GM12878 (cell line): ENCODE data around the gene TOP1. TPM values are rescaled to one million over a fixed set of nuclear protein-coding genes. Genes with fewer than 3 reads are reported as not detected.

Source experiments
- ATAC-seq: fragments of 200-7000 bp; cut with Tn5 transposase; 3 replicates; pipeline ENCODE4 v1.9.1; 2020; ENCODE audit warnings: mild to moderate bottlenecking, moderate library complexity
- BruUV-seq: library from RNA; stranded (reverse); fragments of 400-500 nt; replicated peaks from 2 replicates; lab custom pipeline; 2021; lab: Mats Ljungman, UMichigan
- CTCF ChIA-PET: fragments of 300-600 bp; sonication (Branson Sonifier 250); formaldehyde crosslinking; extraction: SDS; loops from one replicate; lab custom pipeline; 2021; ENCODE audit warnings: inconsistent platforms; lab: Yijun Ruan, JAX
- POLR2A ChIA-PET: fragments of 350-600 bp; formaldehyde crosslinking; extraction: SDS; loops from one replicate; lab custom pipeline; 2021; ENCODE audit warnings: inconsistent platforms; lab: Charles Lee
- RAD21 ChIA-PET: fragments of 300-600 bp; sonication (Branson Sonifier 250); formaldehyde crosslinking; loops from one replicate; lab custom pipeline; 2023; ENCODE audit warnings: antibody characterized with exemption; ENCODE audit not compliant: unreplicated experiment; lab: Charles Lee
- SMC1A ChIA-PET: fragments of 300-600 bp; sonication (Branson Sonifier 250); formaldehyde crosslinking; loops from one replicate; lab custom pipeline; 2023; ENCODE audit not compliant: unreplicated experiment, uncharacterized antibody; lab: Charles Lee
- DNase-seq: peaks from one replicate; pipeline ENCODE4 v3.0.0-alpha.2; 2011; ENCODE audit warnings: low read depth, low spot score
- FAIRE-seq: peaks from 3 replicates; lab custom pipeline; 2011; peaks lifted over from hg19 to GRCh38; lab: Jason Lieb, UNC
- H2AFZ ChIP-seq: 2 replicates; pipeline ENCODE4 v1.6.0; 2011; ENCODE audit warnings: low read depth, low read length, control low read depth; ENCODE audit not compliant: control insufficient read depth
- H3K27ac ChIP-seq: 2 replicates; pipeline ENCODE4 v1.5.1; 2011; ENCODE audit warnings: control low read depth; ENCODE audit not compliant: control insufficient read depth, insufficient read depth
- H3K27me3 ChIP-seq, 2 experiments: replicated peaks in 1 of 2; 2 replicates each; pipeline versions ENCODE4 v1.6.0 to v1.6.1; 2011; ENCODE audit warnings: low read length in 1 of 2; ENCODE audit not compliant: control insufficient read depth in 2 of 2, insufficient read depth in 2 of 2
- H3K36me3 ChIP-seq, 2 experiments: 2 replicates each; pipeline ENCODE4 v1.5.1; 2011; ENCODE audit warnings: low read length in 1 of 2; ENCODE audit not compliant: control insufficient read depth in 2 of 2, insufficient read depth in 2 of 2
- H3K4me1 ChIP-seq: 2 replicates; pipeline ENCODE4 v1.6.1; 2011; ENCODE audit warnings: mild to moderate bottlenecking, low read length, moderate library complexity, mixed read lengths; ENCODE audit not compliant: control insufficient read depth, insufficient read depth
- H3K4me2 ChIP-seq: 2 replicates; pipeline ENCODE4 v1.6.0; 2011; ENCODE audit warnings: control low read depth; ENCODE audit not compliant: control insufficient read depth, insufficient read depth
- H3K4me3 ChIP-seq: fragments of 200-600 bp; sonication (generic); 2 replicates; pipeline ENCODE4 v1.5.1; 2016
- H3K79me2 ChIP-seq: 2 replicates; pipeline ENCODE4 v1.6.0; 2011; ENCODE audit warnings: low read length; ENCODE audit not compliant: control insufficient read depth, insufficient read depth
- H3K9ac ChIP-seq: 2 replicates; pipeline ENCODE4 v1.8.0; 2011; ENCODE audit warnings: low read length, control low read depth, mixed read lengths; ENCODE audit not compliant: control insufficient read depth, insufficient read depth
- H3K9me3 ChIP-seq: replicated peaks from 3 replicates; pipeline ENCODE4 v1.5.1; 2011; ENCODE audit warnings: mild to moderate bottlenecking, low read length; ENCODE audit not compliant: control insufficient read depth, insufficient read depth
- H4K20me1 ChIP-seq: 2 replicates; pipeline ENCODE4 v1.6.0; 2011; ENCODE audit not compliant: control insufficient read depth, insufficient read depth
- ATF7 ChIP-seq: fragments of 450-650 bp; IDR thresholded peaks from 2 replicates; pipeline ENCODE4 v1.6.1; 2016; ENCODE audit warnings: low read depth, mild to moderate bottlenecking
- BHLHE40 ChIP-seq, 2 experiments: fragments of 450-650 bp in 1 of 2; IDR thresholded peaks; 2 replicates each; pipeline ENCODE4 v1.6.1; 2011 to 2017; ENCODE audit warnings: low read depth in 2 of 2, borderline replicate concordance in 1 of 2, improper control_type of control experiment in 1 of 2, low read length in 1 of 2, mild to moderate bottlenecking in 1 of 2
- CEBPB ChIP-seq, 2 experiments: fragments of 150-350 bp in 1 of 2; IDR thresholded peaks; 2 replicates each; pipeline ENCODE4 v1.6.1; 2012 to 2014; ENCODE audit warnings: low read depth in 2 of 2, low read length in 2 of 2, borderline replicate concordance in 1 of 2, inconsistent platforms in 1 of 2
- EED ChIP-seq: sonication (generic); IDR thresholded peaks from 2 replicates; pipeline ENCODE4 v1.6.1; 2016; ENCODE audit warnings: antibody characterized with exemption, low read depth
- EGR1 ChIP-seq, 2 experiments: IDR thresholded peaks; 1 replicate in 1 of 2; 2 replicates in 1 of 2; pipeline ENCODE4 v1.6.1; 2011 to 2012; ENCODE audit warnings: low read depth in 2 of 2, low read length in 2 of 2, borderline replicate concordance in 1 of 2, mild to moderate bottlenecking in 1 of 2, moderate library complexity in 1 of 2
- FOXK2 ChIP-seq: fragments of 450-650 bp; IDR thresholded peaks from 2 replicates; pipeline ENCODE4 v1.6.1; 2017; ENCODE audit warnings: mild to moderate bottlenecking, moderate library complexity
- IKZF2 ChIP-seq, 2 experiments: fragments of 450-650 bp; IDR thresholded peaks; 2 replicates each; pipeline ENCODE4 v1.6.1; 2017; ENCODE audit warnings: mild to moderate bottlenecking in 2 of 2, moderate library complexity in 2 of 2
- RAD21 ChIP-seq: IDR thresholded peaks from 2 replicates; pipeline ENCODE4 v1.6.1; 2011; ENCODE audit warnings: mild to moderate bottlenecking, low read depth, low read length, moderate library complexity; ENCODE audit not compliant: insufficient read depth
- SMC3 ChIP-seq: IDR thresholded peaks from 2 replicates; pipeline ENCODE4 v1.6.1; 2011; ENCODE audit warnings: low read length, improper control_type of control experiment, borderline replicate concordance
- YY1 ChIP-seq: IDR thresholded peaks from 2 replicates; pipeline ENCODE4 v1.6.1; 2011; ENCODE audit warnings: low read depth, mild to moderate bottlenecking, low read length
- WGBS: methylation state at CpG from one replicate; pipeline ENCODE4 v1.1.6; 2016; ENCODE audit warnings: low lambda C conversion rate; ENCODE audit not compliant: insufficient replicate concordance, insufficient coverage; ENCODE audit errors: missing lambda C conversion rate; 5-methylcytosine and 5-hydroxymethylcytosine counted together
- in situ Hi-C: fragments of 300-500 bp; cut with MboI; formaldehyde crosslinking; loops from 9 replicates; pipeline ENCODE4 v1.14.3; 2018; ENCODE audit warnings: mixed read lengths
- intact Hi-C: fragments of 100-400 bp; cut with micrococcal nuclease; formaldehyde crosslinking; loops from one replicate; pipeline ENCODE4 v1.14.2; 2022; ENCODE audit not compliant: unreplicated experiment
- polyA plus RNA-seq, 11 experiments: library from polyadenylated mRNA; depleted of rRNA in 4 of 11; unstranded in 6 of 11; stranded (reverse) in 5 of 11; fragments of >200 nt; fragmentation: Nextera tagmentation in 4 of 11; fragmentation: Illumina TruSeq in 1 of 11; extraction: Ambion mirVana in 4 of 11; extraction: Trizol in 1 of 11; gene quantifications; 1 replicate in 1 of 11; 2 replicates in 10 of 11; pipeline versions ENCODE4 v1.2.1 to v1.2.3, GENCODE V29; 2011 to 2016; ENCODE audit warnings: inconsistent platforms in 2 of 11, missing spikeins in 2 of 11, low read depth in 1 of 11
- total RNA-seq, 4 experiments: library from RNA; depleted of rRNA in 3 of 4; stranded (reverse); fragments of >200 nt in 3 of 4; fragmentation: Illumina TruSeq in 1 of 4; extraction: Trizol in 1 of 4; gene quantifications; 2 replicates each; pipeline versions ENCODE4 v1.2.1 to v1.2.3, GENCODE V29; 2013 to 2021
- TF ChIP-seq, protein P1 (sequence below): fragments of 450-650 bp; IDR thresholded peaks from 2 replicates; pipeline ENCODE4 v1.6.1; 2017; ENCODE audit warnings: mild to moderate bottlenecking
- TF ChIP-seq, protein P2 (sequence below), 3 experiments: IDR thresholded peaks in 2 of 3; conservative IDR thresholded peaks in 1 of 3; 2 replicates each; pipeline ENCODE4 v1.5.1; 2011; ENCODE audit warnings: low read depth in 3 of 3, low read length in 3 of 3, mild to moderate bottlenecking in 3 of 3, control low read depth in 2 of 3, moderate library complexity in 2 of 3, inconsistent platforms in 1 of 3, mixed read lengths in 1 of 3; ENCODE audit not compliant: control insufficient read depth in 2 of 3, insufficient read depth in 1 of 3; ENCODE audit errors: extremely low read depth in 1 of 3

Gene TOP1
- total and polyA plus RNA-seq, 10 of the 15 experiments (the other 5 are each of a cell fraction or from before 2014, with no cell fraction given), result 21.5 to 128 (median 47.3) TPM

DNA sequence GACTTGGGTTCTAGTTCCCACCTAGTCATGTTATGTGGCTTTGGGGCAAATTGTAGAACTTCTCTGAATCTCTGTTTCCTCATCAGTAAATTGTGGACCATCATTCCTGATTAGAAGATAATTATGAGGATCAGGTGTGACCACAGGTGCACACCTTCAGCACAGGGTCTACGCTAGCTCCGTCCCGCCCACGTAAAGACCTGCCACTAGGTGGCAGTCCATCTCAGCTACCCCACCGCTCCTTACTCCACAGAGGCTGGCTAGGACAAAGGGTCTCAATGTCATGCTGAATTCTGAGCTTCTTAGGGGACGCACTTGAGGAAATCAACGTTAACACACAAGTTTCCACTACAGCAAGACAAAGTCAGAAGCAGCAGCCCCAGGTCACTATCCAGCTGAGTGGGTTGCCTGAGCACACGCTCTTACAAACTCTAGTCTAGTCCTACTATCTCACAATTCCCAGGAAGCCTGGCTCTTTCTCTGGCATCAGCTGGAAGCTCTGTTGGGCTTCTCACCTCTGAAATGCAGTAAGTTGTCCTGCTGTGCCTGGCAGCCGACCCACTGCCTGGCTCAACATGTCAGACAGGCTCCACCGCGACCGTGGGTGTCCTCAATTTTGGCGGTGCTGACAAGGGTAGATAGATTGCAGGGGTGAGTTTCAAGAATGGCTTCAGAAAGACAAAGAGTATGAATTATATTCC is 106.7 kb downstream of the TOP1 start:
- in situ Hi-C loops (no loop called here), intact Hi-C loops (loop anchor here (1.0 to 5.0 kb wide), 3 partner anchors 97 to 205 kb away; partner anchors contain the start of genes LPIN3 and ZHX3)
- H3K27me3 ChIP-seq, result no peaks in the 10 kb centered on the region
- SMC1A ChIA-PET, result interaction anchor here (1.0 to 4.8 kb wide), 28 partner anchors 9 to 206 kb away, joined by 3 to 70 read pairs (median 5); partner anchors contain the start of gene LPIN3
- no peaks in the 10 kb centered on the region for H4K20me1 ChIP-seq
- H3K9me3 ChIP-seq, result no peaks in the 10 kb centered on the region
- H2AFZ ChIP-seq, result no peak overlapping the region
- DNase-seq, result no peak
- H3K79me2 ChIP-seq, result peaks cover 34% of the 10 kb centered on the region
- H3K4me3 ChIP-seq, result no peak overlapping the region
- no peaks in the 10 kb centered on the region for H3K36me3 ChIP-seq
- no peak overlapping the region for H3K4me2 ChIP-seq
- TF ChIP-seq FOXK2 (no peak), YY1 (peak; percentile 41; the same call in 1 of the 2 replicates), EGR1 (IDR thresholded peaks at IDR 0.05; ENCODE audit: borderline replicate concordance in 1 of 2, low read depth in 2 of 2, low read length in 2 of 2) (peak in 1 of 2 experiments; percentile 92; a peak in 2 of 3 replicates), ATF7 (no peak), CEBPB (IDR thresholded peaks at IDR 0.05; ENCODE audit: borderline replicate concordance in 1 of 2, low read depth in 2 of 2, low read length in 2 of 2) (no peak), SMC3 (peak; percentile 70; the same call in 1 of the 2 replicates), RAD21 (peak; percentile 80), BHLHE40 (IDR thresholded peaks at IDR 0.05; ENCODE audit: borderline replicate concordance in 1 of 2, low read depth in 2 of 2, low read length in 1 of 2) (peak in 1 of 2 experiments; percentile 56; a peak in 2 of 4 replicates), IKZF2 (IDR thresholded peaks at IDR 0.05) (0 out of 4 replicates have a peak, but pooled peaks of 1 of the 2 experiments have one; percentile 15), EED (no peak)
- TF ChIP-seq, protein P1, sequence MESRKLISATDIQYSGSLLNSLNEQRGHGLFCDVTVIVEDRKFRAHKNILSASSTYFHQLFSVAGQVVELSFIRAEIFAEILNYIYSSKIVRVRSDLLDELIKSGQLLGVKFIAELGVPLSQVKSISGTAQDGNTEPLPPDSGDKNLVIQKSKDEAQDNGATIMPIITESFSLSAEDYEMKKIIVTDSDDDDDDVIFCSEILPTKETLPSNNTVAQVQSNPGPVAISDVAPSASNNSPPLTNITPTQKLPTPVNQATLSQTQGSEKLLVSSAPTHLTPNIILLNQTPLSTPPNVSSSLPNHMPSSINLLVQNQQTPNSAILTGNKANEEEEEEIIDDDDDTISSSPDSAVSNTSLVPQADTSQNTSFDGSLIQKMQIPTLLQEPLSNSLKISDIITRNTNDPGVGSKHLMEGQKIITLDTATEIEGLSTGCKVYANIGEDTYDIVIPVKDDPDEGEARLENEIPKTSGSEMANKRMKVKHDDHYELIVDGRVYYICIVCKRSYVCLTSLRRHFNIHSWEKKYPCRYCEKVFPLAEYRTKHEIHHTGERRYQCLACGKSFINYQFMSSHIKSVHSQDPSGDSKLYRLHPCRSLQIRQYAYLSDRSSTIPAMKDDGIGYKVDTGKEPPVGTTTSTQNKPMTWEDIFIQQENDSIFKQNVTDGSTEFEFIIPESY, result peak; percentile 64; the same call in 1 of the 2 replicates
- TF ChIP-seq, protein P2, sequence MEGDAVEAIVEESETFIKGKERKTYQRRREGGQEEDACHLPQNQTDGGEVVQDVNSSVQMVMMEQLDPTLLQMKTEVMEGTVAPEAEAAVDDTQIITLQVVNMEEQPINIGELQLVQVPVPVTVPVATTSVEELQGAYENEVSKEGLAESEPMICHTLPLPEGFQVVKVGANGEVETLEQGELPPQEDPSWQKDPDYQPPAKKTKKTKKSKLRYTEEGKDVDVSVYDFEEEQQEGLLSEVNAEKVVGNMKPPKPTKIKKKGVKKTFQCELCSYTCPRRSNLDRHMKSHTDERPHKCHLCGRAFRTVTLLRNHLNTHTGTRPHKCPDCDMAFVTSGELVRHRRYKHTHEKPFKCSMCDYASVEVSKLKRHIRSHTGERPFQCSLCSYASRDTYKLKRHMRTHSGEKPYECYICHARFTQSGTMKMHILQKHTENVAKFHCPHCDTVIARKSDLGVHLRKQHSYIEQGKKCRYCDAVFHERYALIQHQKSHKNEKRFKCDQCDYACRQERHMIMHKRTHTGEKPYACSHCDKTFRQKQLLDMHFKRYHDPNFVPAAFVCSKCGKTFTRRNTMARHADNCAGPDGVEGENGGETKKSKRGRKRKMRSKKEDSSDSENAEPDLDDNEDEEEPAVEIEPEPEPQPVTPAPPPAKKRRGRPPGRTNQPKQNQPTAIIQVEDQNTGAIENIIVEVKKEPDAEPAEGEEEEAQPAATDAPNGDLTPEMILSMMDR (IDR thresholded peaks at IDR 0.05 in 2 of 3, conservative IDR thresholded peaks at IDR 0.05 in 1 of 3; ENCODE audit: control insufficient read depth in 2 of 3, extremely low read depth in 1 of 3, insufficient read depth in 1 of 3, low read depth in 3 of 3, low read length in 3 of 3), result peak; percentile 80 to 88 (median 82)
- CTCF ChIA-PET, result interaction anchor here (0.6 to 6.2 kb wide), 45 partner anchors 9 to 276 kb away, joined by 3 to 110 read pairs (median 6); partner anchors contain the start of gene LPIN3
- BruUV-seq, result no TSS peak
- H3K9ac ChIP-seq, result no peak overlapping the region
- POLR2A ChIA-PET, result interaction anchor here (1.2 to 5.3 kb wide), 5 partner anchors 22 to 153 kb away, joined by 4 to 29 read pairs (median 10); no protein-coding TSS in a partner anchor
- H3K27ac ChIP-seq, result no peak overlapping the region
- 49% methylated on average over 13 of the region's 13 CpGs for WGBS
- peak; percentile 35 for ATAC-seq
- no peak for FAIRE-seq
- RAD21 ChIA-PET, result interaction anchor here (0.7 to 7.8 kb wide), 23 partner anchors 8 to 204 kb away, joined by 3 to 72 read pairs (median 6); no protein-coding TSS in a partner anchor
- peaks cover 46% of the 10 kb centered on the region for H3K4me1 ChIP-seq
